ENCODE measurements around the gene DSP.

The DSP gene

GRCh38 chr6:7636151-7636550 is 94.7 kb downstream of the DSP start:
- peaks cover 0 to 2% (median 0%) of the 10 kb centered on the region in 5 experiments for H3K27me3 ChIP-seq (replicated peaks in 2 of 5; ENCODE audit: control insufficient read depth in 4 of 5, insufficient read depth in 5 of 5, low read length in 4 of 5)
- H3K4me1 ChIP-seq (ENCODE audit: control extremely low read depth in 1 of 4, control insufficient read depth in 4 of 4, insufficient read depth in 4 of 4, low read length in 3 of 4) = no peaks in the 10 kb centered on the region
- no peak overlapping the region for H3K27ac ChIP-seq (ENCODE audit: insufficient read depth in 1 of 2, low read depth in 1 of 2, low read length in 2 of 2, poor library complexity in 1 of 2, severe bottlenecking in 2 of 2)
- no peaks in the 10 kb centered on the region for H3K9me3 ChIP-seq (ENCODE audit: control extremely low read depth in 1 of 5, control insufficient read depth in 4 of 5, insufficient read depth in 2 of 5, low read depth in 1 of 5, low read length in 4 of 5)
- no CpG with 5 or more reads among the region's 1 CpG for WGBS (ENCODE audit: insufficient coverage)
- DNase-seq = no peak
- CTCF ChIA-PET = no interaction called here
- POLR2A ChIA-PET = no interaction called here
- no peak overlapping the region for H3K4me3 ChIP-seq (ENCODE audit: control insufficient read depth in 1 of 7, extremely low read depth in 1 of 7, insufficient read depth in 4 of 7, low read depth in 2 of 7, low read length in 6 of 7)
- H3K36me3 ChIP-seq (ENCODE audit: control insufficient read depth in 4 of 4, insufficient read depth in 4 of 4, low read length in 3 of 4) = no peaks in the 10 kb centered on the region
